A673 (cell line): ENCODE data around the gene RXRA. TPM values are rescaled to one million over a fixed set of nuclear protein-coding genes. Genes with fewer than 3 reads are reported as not detected.

Experiments
- BruUV-seq: library from RNA; stranded (reverse); fragments of 400-500 nt; replicated peaks from 2 replicates; lab custom pipeline; 2021; lab: Mats Ljungman, UMichigan
- CTCF ChIA-PET: fragments of 300-600 bp; sonication (Branson Sonifier 250); formaldehyde crosslinking; loops from one replicate; lab custom pipeline; 2022; ENCODE audit warnings: antibody characterized with exemption; lab: Charles Lee
- POLR2A ChIA-PET: fragments of 300-600 bp; sonication (Branson Sonifier 250); formaldehyde crosslinking; loops from one replicate; lab custom pipeline; 2022; ENCODE audit warnings: antibody characterized with exemption; ENCODE audit not compliant: low non-redundant PET; lab: Charles Lee
- DNase-seq: peaks from one replicate; pipeline ENCODE4 v3.0.0-alpha.2; 2015; ENCODE audit warnings: low spot score
- H3K27ac ChIP-seq: fragments of 200-600 bp; sonication (generic); 2 replicates; pipeline ENCODE4 v1.5.1; 2016; ENCODE audit warnings: mixed run types, low read depth, mild to moderate bottlenecking, mixed read lengths, antibody characterized with exemption, low read length; ENCODE audit not compliant: poor library complexity, severe bottlenecking
- H3K27me3 ChIP-seq: fragments of 200-600 bp; sonication (generic); replicated peaks from 2 replicates; pipeline ENCODE4 v1.6.1; 2017; ENCODE audit warnings: mixed run types, low read depth, mild to moderate bottlenecking, mixed read lengths, antibody characterized with exemption, low read length; ENCODE audit not compliant: insufficient read depth, poor library complexity
- H3K36me3 ChIP-seq: fragments of 200-600 bp; sonication (generic); 2 replicates; pipeline ENCODE4 v1.6.1; 2016; ENCODE audit warnings: mixed run types, mild to moderate bottlenecking, mixed read lengths, antibody characterized with exemption, low read length; ENCODE audit not compliant: insufficient read depth, poor library complexity, severe bottlenecking
- H3K4me1 ChIP-seq: fragments of 200-600 bp; sonication (generic); 2 replicates; pipeline ENCODE4 v1.6.1; 2017; ENCODE audit warnings: mixed run types, mild to moderate bottlenecking, mixed read lengths, antibody characterized with exemption, low read length; ENCODE audit not compliant: insufficient read depth, poor library complexity, severe bottlenecking
- H3K4me3 ChIP-seq: fragments of 200-600 bp; sonication (generic); 2 replicates; pipeline ENCODE4 v1.5.1; 2016; ENCODE audit warnings: low read depth, mixed run types, mild to moderate bottlenecking, mixed read lengths, low read length; ENCODE audit not compliant: poor library complexity, severe bottlenecking
- H3K9me3 ChIP-seq: fragments of 200-600 bp; sonication (generic); 2 replicates; pipeline ENCODE4 v1.6.1; 2016; ENCODE audit warnings: mixed run types, low read depth, mild to moderate bottlenecking, mixed read lengths, antibody characterized with exemption, low read length; ENCODE audit not compliant: poor library complexity, severe bottlenecking
- CTCF ChIP-seq: fragments of 300-800, 200-600 bp; sonication (generic); conservative IDR thresholded peaks from 2 replicates; pipeline ENCODE4 v1.5.1; 2017; ENCODE audit warnings: low read depth, mild to moderate bottlenecking, antibody characterized with exemption, low read length, moderate library complexity, mixed read lengths
- EZH2 ChIP-seq: fragments of 200-600 bp; sonication (generic); IDR thresholded peaks from 2 replicates; pipeline ENCODE4 v1.6.1; 2017; ENCODE audit warnings: borderline replicate concordance, low read depth, mild to moderate bottlenecking, mixed read lengths, antibody characterized with exemption, low read length; ENCODE audit not compliant: poor library complexity, severe bottlenecking
- intact Hi-C: fragments of 100-400 bp; cut with micrococcal nuclease; formaldehyde crosslinking; loops from one replicate; pipeline ENCODE4 v1.10.0; 2022; ENCODE audit not compliant: unreplicated experiment
- total RNA-seq: library from RNA; stranded (reverse); gene quantifications from 2 replicates; pipeline ENCODE4 v1.2.3, GENCODE V29; 2021

Gene RXRA
- total RNA-seq, 1 experiment from 2014 or later: 54.1 TPM

DNA sequence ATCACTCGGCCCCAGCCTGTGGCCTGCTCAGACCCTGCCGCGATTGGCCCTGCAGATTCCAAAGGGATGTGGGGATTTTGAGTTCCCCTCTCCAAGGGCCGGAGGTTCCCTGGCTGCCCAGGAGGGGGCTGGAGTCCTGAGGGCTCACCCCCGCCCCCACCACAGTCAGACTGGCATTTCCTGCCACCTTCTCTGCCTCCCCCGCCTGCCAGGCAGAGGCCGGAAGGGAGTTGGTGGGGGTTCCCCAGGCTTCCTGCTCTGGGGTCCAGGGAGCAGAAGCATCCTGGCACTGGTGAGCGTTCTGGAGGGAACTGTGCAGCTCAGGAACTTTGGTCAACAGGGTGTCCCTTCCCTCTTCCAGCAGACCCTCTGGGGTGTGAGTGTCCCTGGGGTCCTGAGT lies 70.6 kb downstream of the RXRA start:
- intact Hi-C loops: no loop called here
- peak; percentile 71 for DNase-seq
- Histone ChIP-seq H3K27ac (peak overlapping the region; percentile 76), H3K36me3 (no peaks in the 10 kb centered on the region), H3K27me3 (no peaks in the 10 kb centered on the region), H3K4me1 (peaks cover 19% of the 10 kb centered on the region), H3K4me3 (no peak overlapping the region), H3K9me3 (peaks cover 12% of the 10 kb centered on the region)
- no peak for TF ChIP-seq EZH2
- 0 out of 2 replicates have a peak, but pooled peaks have one; percentile 17 for TF ChIP-seq CTCF
- ChIA-PET CTCF (no interaction called here), POLR2A (interaction anchor here (1.6 kb wide), 1 partner anchor 18 kb away, joined by 4 read pairs; no protein-coding TSS in a partner anchor)
- BruUV-seq: no TSS peak

DNA sequence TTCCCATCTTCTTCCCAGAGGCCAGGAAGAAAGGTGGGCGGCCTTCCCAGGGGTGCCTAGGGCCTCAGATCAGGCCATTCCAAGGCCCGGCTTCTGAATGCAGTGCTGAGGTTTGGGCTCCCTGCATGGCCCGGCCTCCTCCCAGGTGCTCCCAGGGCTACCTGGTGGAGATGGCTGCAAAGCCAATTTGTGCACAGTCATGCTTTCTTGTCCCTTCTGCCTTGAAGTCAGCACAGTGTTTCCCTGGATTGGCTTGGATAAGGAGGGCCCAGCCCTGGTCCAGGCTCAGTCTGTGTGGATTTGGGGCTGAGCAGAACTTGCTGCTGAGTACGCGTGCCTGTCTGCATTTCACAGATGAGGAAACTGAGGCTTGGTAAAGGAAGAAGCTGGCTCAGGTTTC lies 72.5 kb downstream of the RXRA start:
- Histone ChIP-seq H3K9me3 (peaks cover 12% of the 10 kb centered on the region), H3K27ac (no peak overlapping the region), H3K36me3 (no peaks in the 10 kb centered on the region), H3K27me3 (no peaks in the 10 kb centered on the region), H3K4me1 (peaks cover 24% of the 10 kb centered on the region), H3K4me3 (no peak overlapping the region)
- no peak for TF ChIP-seq EZH2
- no peak for TF ChIP-seq CTCF
- ChIA-PET POLR2A (no interaction called here), CTCF (no interaction called here)
- BruUV-seq: no TSS peak
- DNase-seq: no peak
- intact Hi-C loops: no loop called here

DNA sequence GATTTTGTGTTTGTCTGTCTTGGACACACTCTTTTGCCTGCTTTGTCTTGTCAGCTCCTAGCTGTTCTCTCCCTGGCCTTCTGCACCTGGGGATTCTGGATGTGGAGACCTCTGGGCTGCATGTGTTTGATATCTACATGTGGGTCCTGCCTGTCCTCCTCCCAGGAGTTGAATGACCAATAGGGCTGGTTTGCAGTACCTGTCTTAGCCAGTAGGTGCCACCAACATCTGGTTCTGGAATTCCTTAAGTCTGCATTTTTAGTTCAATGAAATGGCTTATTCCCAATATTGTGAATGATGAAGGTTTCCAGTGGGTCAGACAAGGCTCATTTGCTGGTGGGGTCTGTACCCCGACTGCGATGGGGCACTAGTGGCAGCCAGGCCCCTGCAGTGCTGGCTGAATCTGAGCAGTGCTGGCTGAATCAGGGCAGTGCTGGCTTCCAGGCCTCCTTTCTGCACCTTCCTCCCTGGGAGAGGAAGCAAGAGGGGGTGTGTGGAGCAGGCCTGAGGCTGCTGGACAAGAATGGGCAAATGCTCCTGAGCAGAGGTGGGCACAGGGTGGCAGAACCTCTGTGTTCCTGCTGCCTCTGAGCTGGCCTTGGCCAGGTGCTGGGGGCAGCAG lies 73.3 kb downstream of the RXRA start:
- no peak overlapping the region for H3K4me3 ChIP-seq
- intact Hi-C loops: no loop called here
- no TSS peak for BruUV-seq
- ChIA-PET POLR2A (no interaction called here), CTCF (no interaction called here)
- no peak overlapping the region for H3K27ac ChIP-seq
- peak; percentile 63 for TF ChIP-seq CTCF
- TF ChIP-seq EZH2: no peak
- H3K36me3 ChIP-seq: no peaks in the 10 kb centered on the region
- peaks cover 26% of the 10 kb centered on the region for H3K4me1 ChIP-seq
- H3K27me3 ChIP-seq: no peaks in the 10 kb centered on the region
- peaks cover 12% of the 10 kb centered on the region for H3K9me3 ChIP-seq
- DNase-seq: peak; percentile 58
